B cell (primary cell): ENCODE measurements around the gene ANAPC4. TPM values are rescaled to one million over a fixed set of nuclear protein-coding genes. Genes with fewer than 3 reads are reported as not detected.

Experiments used
- ATAC-seq: fragments of 200-7000 bp; cut with Tn5 transposase; one replicate; pipeline ENCODE4 v1.10.0; 2021; ENCODE audit warnings: low read depth, mild to moderate bottlenecking, moderate number of reproducible peaks, moderate library complexity
- CTCF ChIA-PET: fragments of 350-600 bp; sonication (Branson Sonifier 250); formaldehyde crosslinking; loops from one replicate; lab custom pipeline; 2021; ENCODE audit warnings: antibody characterized with exemption, inconsistent platforms; lab: Charles Lee
- POLR2A ChIA-PET: fragments of 350-600 bp; sonication (Branson Sonifier 250); formaldehyde crosslinking; loops from one replicate; lab custom pipeline; 2021; ENCODE audit warnings: antibody characterized with exemption; lab: Charles Lee
- DNase-seq: peaks from one replicate; pipeline ENCODE4 v3.0.0; 2013
- H2AFZ ChIP-seq: 2 replicates; pipeline ENCODE4 v1.6.1; 2012; ENCODE audit warnings: mild to moderate bottlenecking, low read depth, low read length; ENCODE audit not compliant: insufficient read depth, poor library complexity, severe bottlenecking
- H3K27ac ChIP-seq, 2 donors: 1 replicate in 1 of 2; 2 replicates in 1 of 2; pipeline ENCODE4 v1.5.1; 2012 to 2013; ENCODE audit warnings: low read length in 2 of 2, mild to moderate bottlenecking in 2 of 2, moderate library complexity in 1 of 2
- H3K27me3 ChIP-seq, 4 experiments: fragments of 200-600 bp in 1 of 4; sonication (generic) in 1 of 4; replicated peaks in 1 of 4; 1 replicate in 2 of 4; 2 replicates in 2 of 4; pipeline versions ENCODE4 v1.6.1 to v1.7.0; 2013 to 2016; ENCODE audit warnings: low read length in 3 of 4, mild to moderate bottlenecking in 2 of 4, mixed read lengths in 1 of 4, moderate library complexity in 1 of 4; ENCODE audit not compliant: insufficient read depth in 4 of 4, control insufficient read depth in 3 of 4; ENCODE audit errors: control extremely low read depth in 1 of 4
- H3K36me3 ChIP-seq, 2 experiments: replicated peaks in 1 of 2; 1 replicate in 1 of 2; 2 replicates in 1 of 2; pipeline versions ENCODE4 v1.6.1 to v1.7.1; 2013; ENCODE audit warnings: low read length in 1 of 2; ENCODE audit not compliant: insufficient read depth in 2 of 2, control insufficient read depth in 1 of 2; ENCODE audit errors: control extremely low read depth in 1 of 2, extremely low read depth in 1 of 2
- H3K4me1 ChIP-seq, 2 donors: fragments of 200-600 bp in 1 of 2; sonication (generic) in 1 of 2; 1 replicate in 1 of 2; 2 replicates in 1 of 2; pipeline versions ENCODE4 v1.5.1 to v1.6.1; 2013 to 2017; ENCODE audit warnings: low read length in 2 of 2; ENCODE audit not compliant: control insufficient read depth in 2 of 2, insufficient read depth in 2 of 2
- H3K4me2 ChIP-seq: replicated peaks from 2 replicates; pipeline ENCODE3; 2012; ENCODE audit warnings: mild to moderate bottlenecking, low read depth, low read length; ENCODE audit not compliant: poor library complexity, severe bottlenecking
- H3K4me3 ChIP-seq, 5 experiments: fragments of 200-600 bp in 1 of 5; sonication (generic) in 1 of 5; 1 replicate in 3 of 5; 2 replicates in 2 of 5; pipeline versions ENCODE4 v1.5.1 to v1.7.0; 2011 to 2016; ENCODE audit warnings: low read length in 4 of 5, mild to moderate bottlenecking in 4 of 5, low read depth in 2 of 5, control low read depth in 1 of 5, moderate library complexity in 1 of 5; ENCODE audit not compliant: insufficient read depth in 1 of 5; ENCODE audit errors: control extremely low read depth in 1 of 5, extremely low read depth in 1 of 5
- H3K79me2 ChIP-seq: fragments of 200-600 bp; sonication (generic); one replicate; pipeline ENCODE4 v1.6.0; 2016; ENCODE audit warnings: low read length; ENCODE audit not compliant: control insufficient read depth, insufficient read depth
- H3K9ac ChIP-seq: fragments of 200-600 bp; sonication (generic); 2 replicates; pipeline ENCODE4 v1.6.1; 2017; ENCODE audit warnings: mild to moderate bottlenecking, low read length, moderate library complexity
- H3K9me3 ChIP-seq, 3 donors: one replicate each; pipeline versions ENCODE4 v1.6.1 to v1.7.1; 2013; ENCODE audit warnings: low read length in 2 of 3; ENCODE audit not compliant: control insufficient read depth in 2 of 3, insufficient read depth in 1 of 3; ENCODE audit errors: control extremely low read depth in 1 of 3
- H4K20me1 ChIP-seq: 2 replicates; pipeline ENCODE4 v1.6.0; 2012; ENCODE audit warnings: mild to moderate bottlenecking, low read length; ENCODE audit not compliant: insufficient read depth, control insufficient read depth, poor library complexity, severe bottlenecking
- H3K27ac Mint-ChIP-seq: one replicate; pipeline ENCODE4 v1.8.0; 2021; ENCODE audit warnings: mixed read lengths
- H3K27me3 Mint-ChIP-seq: one replicate; pipeline ENCODE4 v1.8.0; 2021; ENCODE audit warnings: mixed read lengths
- H3K4me1 Mint-ChIP-seq: one replicate; pipeline ENCODE4 v1.8.0; 2021; ENCODE audit warnings: mixed read lengths
- H3K4me3 Mint-ChIP-seq: one replicate; pipeline ENCODE4 v1.8.0; 2021; ENCODE audit warnings: mixed read lengths
- H3K9me3 Mint-ChIP-seq: one replicate; pipeline ENCODE4 v1.8.0; 2022; ENCODE audit warnings: mixed read lengths; ENCODE audit not compliant: insufficient read depth
- EZH2 ChIP-seq: IDR thresholded peaks from 2 replicates; pipeline ENCODE4 v1.6.1; 2012; ENCODE audit warnings: borderline replicate concordance, low read depth, mild to moderate bottlenecking, moderate library complexity, low read length; ENCODE audit not compliant: insufficient read depth, poor library complexity, severe bottlenecking
- WGBS: methylation state at CpG from one replicate; pipeline ENCODE4 v1.1.5; 2013; ENCODE audit warnings: missing lambda C conversion rate; ENCODE audit not compliant: insufficient coverage; 5-methylcytosine and 5-hydroxymethylcytosine counted together
- intact Hi-C: fragments of 100-400 bp; cut with micrococcal nuclease; formaldehyde crosslinking; loops from one replicate; pipeline ENCODE4 v1.10.0; 2022
- polyA plus RNA-seq: library from polyadenylated mRNA; depleted of rRNA; stranded (reverse); fragments of >200 nt; gene quantifications from 2 replicates; pipeline ENCODE4 v1.2.3, GENCODE V29; 2012
- total RNA-seq, 2 donors: library from RNA; stranded (reverse); fragments of 120-200 nt in 1 of 2; gene quantifications; 1 replicate in 1 of 2; 2 replicates in 1 of 2; pipeline versions ENCODE4 v1.2.3 to v1.2.4, GENCODE V29; 2013 to 2022
- TF ChIP-seq, protein P1 (sequence below): fragments of 200-600 bp; IDR thresholded peaks from one replicate; pipeline ENCODE4 v1.8.0; 2022; ENCODE audit warnings: antibody characterized with exemption, mild to moderate bottlenecking

ANAPC4 gene
- total and polyA plus RNA-seq, 2 donors (not counting 1 experiment from before 2014, with no cell fraction given) = 18.4 to 52.6 TPM

- H3K27me3 Mint-ChIP-seq = peaks cover 4% of the 10 kb centered on the region
- WGBS = 78% methylated on average over 4 of the region's 4 CpGs
- no peak for DNase-seq
- no peaks in the 10 kb centered on the region for H3K36me3 ChIP-seq
- H3K4me1 ChIP-seq = no peaks in the 10 kb centered on the region
- H3K4me3 ChIP-seq = no peak overlapping the region
- H4K20me1 ChIP-seq = no peaks in the 10 kb centered on the region
- no peaks in the 10 kb centered on the region for H3K4me1 Mint-ChIP-seq
- H3K79me2 ChIP-seq = no peaks in the 10 kb centered on the region
- intact Hi-C loops = no loop called here
- no peaks in the 10 kb centered on the region for H3K9me3 ChIP-seq
- ChIA-PET POLR2A (no interaction called here), CTCF (no interaction called here)
- no peak overlapping the region for H3K4me3 Mint-ChIP-seq
- no peak overlapping the region for H3K27ac ChIP-seq
- no peaks in the 10 kb centered on the region for H3K27me3 ChIP-seq
- H3K9ac ChIP-seq = no peak overlapping the region
- H3K27ac Mint-ChIP-seq = no peak overlapping the region
- no peak for ATAC-seq
- no peaks in the 10 kb centered on the region for H3K9me3 Mint-ChIP-seq
- no peak overlapping the region for H2AFZ ChIP-seq
- H3K4me2 ChIP-seq = no peak overlapping the region
- TF ChIP-seq, protein P1, sequence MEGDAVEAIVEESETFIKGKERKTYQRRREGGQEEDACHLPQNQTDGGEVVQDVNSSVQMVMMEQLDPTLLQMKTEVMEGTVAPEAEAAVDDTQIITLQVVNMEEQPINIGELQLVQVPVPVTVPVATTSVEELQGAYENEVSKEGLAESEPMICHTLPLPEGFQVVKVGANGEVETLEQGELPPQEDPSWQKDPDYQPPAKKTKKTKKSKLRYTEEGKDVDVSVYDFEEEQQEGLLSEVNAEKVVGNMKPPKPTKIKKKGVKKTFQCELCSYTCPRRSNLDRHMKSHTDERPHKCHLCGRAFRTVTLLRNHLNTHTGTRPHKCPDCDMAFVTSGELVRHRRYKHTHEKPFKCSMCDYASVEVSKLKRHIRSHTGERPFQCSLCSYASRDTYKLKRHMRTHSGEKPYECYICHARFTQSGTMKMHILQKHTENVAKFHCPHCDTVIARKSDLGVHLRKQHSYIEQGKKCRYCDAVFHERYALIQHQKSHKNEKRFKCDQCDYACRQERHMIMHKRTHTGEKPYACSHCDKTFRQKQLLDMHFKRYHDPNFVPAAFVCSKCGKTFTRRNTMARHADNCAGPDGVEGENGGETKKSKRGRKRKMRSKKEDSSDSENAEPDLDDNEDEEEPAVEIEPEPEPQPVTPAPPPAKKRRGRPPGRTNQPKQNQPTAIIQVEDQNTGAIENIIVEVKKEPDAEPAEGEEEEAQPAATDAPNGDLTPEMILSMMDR = no peak
- no peak for TF ChIP-seq EZH2
These were observed 73.4 kb downstream of the ANAPC4 start for GRCh38 chr4:25450491-25450901.

- Histone ChIP-seq H4K20me1 (no peaks in the 10 kb centered on the region), H3K4me2 (no peak overlapping the region), H2AFZ (no peak overlapping the region), H3K27me3 (no peaks in the 10 kb centered on the region), H3K9me3 (no peaks in the 10 kb centered on the region), H3K36me3 (no peaks in the 10 kb centered on the region), H3K4me1 (no peaks in the 10 kb centered on the region), H3K4me3 (no peak overlapping the region), H3K9ac (no peak overlapping the region), H3K27ac (no peak overlapping the region), H3K79me2 (no peaks in the 10 kb centered on the region)
- WGBS = no CpG with 5 or more reads among the region's 2 CpGs
- no peak for ATAC-seq
- no peak for TF ChIP-seq EZH2
- TF ChIP-seq, protein P1 = no peak
- Mint-ChIP-seq H3K4me1 (no peaks in the 10 kb centered on the region), H3K27me3 (peaks cover 4% of the 10 kb centered on the region), H3K4me3 (no peak overlapping the region), H3K9me3 (no peaks in the 10 kb centered on the region), H3K27ac (no peak overlapping the region)
- ChIA-PET POLR2A (no interaction called here), CTCF (no interaction called here)
- intact Hi-C loops = no loop called here
- no peak for DNase-seq
These were observed 74.6 kb downstream of the ANAPC4 start for GRCh38 chr4:25451676-25452075.
